GM12892 (cell line): Measurements from ENCODE around the gene USH1G.

Source experiments
- POLR2A ChIP-seq: IDR thresholded peaks from 2 replicates; pipeline ENCODE4 v1.6.1; 2011; ENCODE audit warnings: low read depth, low read length, control low read depth
- TAF1 ChIP-seq: IDR thresholded peaks from 2 replicates; pipeline ENCODE4 v1.6.1; 2011; ENCODE audit warnings: low read depth, mild to moderate bottlenecking, control low read depth, low read length, borderline replicate concordance

GRCh38 chr17:74970395-74970794 is 47.3 kb upstream of the USH1G start:
- TF ChIP-seq POLR2A: no peak
- TF ChIP-seq TAF1: no peak
